Measurements from ENCODE around the gene PRKAG1.

PRKAG1 gene

DNA sequence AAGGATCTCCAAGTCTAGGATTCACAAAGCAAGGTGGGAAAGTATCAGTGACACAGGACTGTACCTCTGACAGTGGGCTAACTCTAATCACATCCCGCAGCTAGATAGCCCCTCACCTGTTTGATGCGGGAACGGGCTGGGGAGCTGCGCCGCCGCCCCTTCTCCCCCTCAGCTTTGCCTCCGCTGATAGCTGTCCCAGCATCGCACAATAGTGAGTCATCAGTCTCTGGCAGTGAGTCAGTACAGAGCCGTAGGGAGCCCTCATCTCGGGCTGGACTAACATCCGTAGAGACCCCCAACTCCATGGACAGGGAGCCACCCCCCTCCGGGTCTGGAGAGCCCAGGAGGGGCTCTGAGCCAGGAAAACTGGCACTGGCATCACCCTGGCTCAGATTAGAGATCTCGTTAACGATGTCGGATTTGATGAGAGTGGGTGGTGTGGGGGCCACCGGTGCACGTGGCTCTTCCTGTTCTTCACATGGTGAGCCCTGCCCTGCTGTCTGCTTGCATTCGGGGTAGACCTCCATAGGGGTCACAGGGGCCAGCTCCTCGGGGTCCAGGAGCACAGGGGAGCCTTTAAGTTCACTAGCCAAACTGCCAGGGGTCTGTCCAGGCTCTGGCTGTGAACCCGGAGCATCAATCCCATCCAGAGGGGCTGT is 31.1 kb upstream of the PRKAG1 start:
- DNase-seq: no peak

DNA sequence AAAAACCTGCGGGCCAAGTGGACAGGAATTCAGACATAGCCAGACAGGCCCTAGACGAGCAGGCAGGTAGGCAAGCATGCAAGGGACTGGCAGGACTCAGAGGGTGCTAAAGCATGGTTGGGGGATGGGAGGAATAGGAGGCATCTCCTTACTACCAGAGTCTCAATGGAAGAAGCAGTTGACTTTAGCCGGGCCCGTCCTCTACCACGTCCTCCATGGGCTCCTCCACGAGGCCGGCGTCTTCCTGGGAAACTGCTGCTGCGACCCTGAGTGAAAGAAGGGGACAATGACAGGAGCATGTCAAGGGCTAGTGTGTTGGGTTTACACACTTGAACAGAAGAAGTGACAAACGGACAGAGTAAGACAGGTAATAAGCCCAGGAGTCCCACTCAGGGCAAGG is 30.4 kb upstream of the PRKAG1 start:
- DNase-seq: no peak

GRCh38 chr12:49046129-49046895 is 27.7 kb upstream of the PRKAG1 start:
- DNase-seq: no peak

- DNase-seq: no peak
These were observed 26.1 kb upstream of the PRKAG1 start for GRCh38 chr12:49044660-49045059.

GRCh38 chr12:49043856-49044258 is 25.3 kb upstream of the PRKAG1 start:
- peak; percentile 7 for DNase-seq

DNA sequence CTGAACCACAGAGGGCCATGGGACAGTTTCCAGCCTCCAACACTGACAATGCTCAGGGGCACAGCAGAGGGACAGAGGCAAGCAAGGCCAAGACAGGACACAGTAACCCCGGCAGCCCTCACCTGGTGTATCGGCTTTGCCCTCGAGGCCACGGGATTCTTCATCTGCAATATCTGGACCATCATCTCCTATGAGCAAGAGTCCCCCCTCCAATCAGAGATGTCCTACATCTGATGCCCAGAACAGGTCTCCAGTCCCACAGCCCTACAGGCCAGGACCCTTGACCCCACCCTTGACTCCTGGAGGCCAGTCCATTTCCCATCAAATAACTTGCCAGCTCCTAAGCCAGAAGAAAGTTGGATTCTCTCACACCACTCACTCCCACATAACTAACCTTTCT is 24.7 kb upstream of the PRKAG1 start:
- no peak for DNase-seq

DNA sequence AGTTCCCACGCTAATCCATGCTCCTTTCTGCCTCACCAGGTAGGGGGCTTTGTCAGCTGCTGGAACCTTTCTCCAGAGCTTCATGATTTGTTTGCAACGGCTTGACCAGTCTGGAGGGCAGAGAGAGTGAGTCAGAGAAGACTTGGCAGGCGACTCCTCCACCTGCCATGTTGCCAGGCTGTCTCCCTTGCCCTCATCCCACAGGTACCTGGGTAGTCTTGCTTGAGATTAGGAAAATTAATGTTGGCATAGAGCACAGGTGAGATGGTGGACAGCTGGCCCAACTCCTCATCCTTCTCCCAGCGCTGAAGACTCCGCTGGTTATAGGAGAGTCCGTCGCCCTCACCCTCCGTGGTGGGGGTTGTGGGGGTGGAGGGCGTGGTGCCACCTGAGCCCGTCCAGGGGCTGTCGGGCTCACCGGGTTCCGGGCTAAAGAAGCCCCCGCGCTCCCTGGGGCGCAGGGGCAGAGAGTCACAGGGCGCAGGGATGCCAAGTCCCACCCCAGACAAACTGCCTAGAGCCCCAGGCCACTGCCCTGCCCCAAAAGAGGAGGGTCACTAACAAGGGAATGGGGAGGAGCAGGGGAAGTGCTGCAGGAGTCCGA is 23.4 kb upstream of the PRKAG1 start:
- no peak for DNase-seq

GRCh38 chr12:49041036-49041880 is 22.7 kb upstream of the PRKAG1 start:
- no peak for DNase-seq

DNA sequence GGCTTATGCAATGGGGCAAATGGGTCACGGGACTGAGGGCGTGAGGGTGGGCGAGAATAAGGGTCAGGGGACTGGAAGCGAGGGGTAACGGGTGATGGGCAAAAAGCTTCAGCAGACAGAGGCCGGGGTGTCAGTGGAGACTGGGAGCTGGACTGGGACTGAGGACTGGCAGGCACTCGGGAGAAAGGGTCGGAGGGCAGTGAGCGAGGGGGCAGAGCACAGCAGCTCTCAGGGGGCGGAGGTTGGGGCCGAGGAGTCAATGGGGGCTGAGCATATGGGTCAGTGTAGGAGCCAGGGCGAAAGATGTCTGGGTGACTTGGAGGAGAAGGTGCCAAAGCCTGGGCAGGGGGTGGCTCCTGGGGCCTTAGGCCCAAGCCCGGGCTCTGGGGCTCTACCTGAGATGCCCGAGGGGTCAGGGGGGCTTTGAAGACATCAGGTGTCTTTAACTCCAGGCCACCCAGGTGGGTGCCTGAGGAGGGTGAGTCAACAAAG is 21.8 kb upstream of the PRKAG1 start:
- DNase-seq: no peak

DNA sequence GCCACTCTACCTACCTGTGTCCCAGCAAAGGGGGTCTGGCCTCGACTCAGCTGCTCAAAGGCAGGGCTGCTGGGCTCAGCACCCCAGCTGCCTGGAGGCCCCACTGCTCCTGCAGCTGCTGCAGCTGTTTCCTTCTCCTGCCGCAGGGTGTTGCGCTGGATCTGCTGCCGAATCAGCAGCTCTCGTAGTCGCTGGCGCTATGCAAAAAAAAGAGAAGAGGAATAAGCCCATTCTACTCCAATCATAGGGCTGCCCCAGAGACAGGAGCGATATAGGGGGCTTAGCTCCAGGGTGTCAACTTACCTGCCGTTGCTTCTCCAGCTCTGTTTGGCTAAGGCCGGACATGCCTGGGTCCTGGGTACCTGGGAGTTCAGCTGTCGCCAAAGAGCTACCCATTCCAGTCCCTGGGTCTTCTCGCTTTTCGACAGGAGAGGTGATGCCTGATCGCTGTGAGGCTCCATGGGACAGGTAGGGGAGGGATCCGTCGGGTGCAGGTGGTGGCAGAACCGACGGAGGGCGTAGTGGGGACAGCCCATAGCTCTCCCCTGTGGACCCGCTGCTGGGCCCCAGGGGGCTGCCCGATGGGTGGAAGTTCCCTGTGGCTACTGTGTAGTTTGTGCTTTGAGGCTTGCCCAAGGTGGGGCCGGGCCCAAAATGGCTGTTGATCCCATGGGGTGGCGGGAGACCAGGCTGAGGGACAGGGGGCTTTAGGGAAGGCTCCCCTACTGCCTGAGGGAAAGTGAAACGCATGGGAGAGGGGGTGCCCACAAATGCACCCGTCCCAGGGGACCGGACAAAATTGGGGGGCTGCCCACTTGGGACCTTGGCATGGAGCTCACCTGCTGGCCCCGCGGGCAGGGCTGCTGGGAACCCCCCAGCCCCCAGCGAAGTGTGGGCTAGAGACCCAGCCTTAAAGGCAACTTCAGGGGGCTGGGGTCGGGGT is 21.1 kb upstream of the PRKAG1 start:
- no peak for DNase-seq

DNA sequence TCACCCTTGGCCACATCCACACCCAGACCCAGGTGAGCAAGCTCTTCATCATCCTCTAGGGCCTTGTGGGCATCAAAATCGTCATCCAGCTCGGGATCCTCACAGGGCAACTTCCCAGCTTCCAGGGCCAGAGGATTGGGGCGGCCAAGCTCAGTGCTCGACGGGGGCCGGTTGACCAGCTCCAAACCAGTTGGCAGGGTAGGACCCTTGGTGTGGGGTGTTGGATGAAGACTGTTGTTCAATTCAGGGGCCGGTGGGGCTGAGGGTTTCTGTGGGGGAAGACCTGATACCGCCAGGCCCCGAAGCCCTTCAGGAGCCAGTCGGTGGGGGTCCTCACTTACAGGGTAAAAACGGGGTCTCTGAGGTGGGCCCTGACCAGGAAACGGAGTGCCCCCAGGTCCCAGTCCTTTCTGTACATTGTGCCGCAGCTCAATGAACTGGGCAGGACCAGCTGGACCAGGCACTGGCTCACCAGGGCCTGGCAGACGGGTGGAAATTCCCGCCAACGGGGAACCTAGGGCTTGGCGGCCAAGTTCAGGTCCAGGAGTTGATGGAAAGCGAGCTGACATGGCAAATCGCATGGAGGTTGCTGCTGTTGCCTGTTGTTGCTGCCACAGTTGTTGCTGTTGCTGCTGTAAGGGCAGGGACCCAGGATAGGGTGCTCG is 19.8 kb upstream of the PRKAG1 start:
- no peak for DNase-seq

DNA sequence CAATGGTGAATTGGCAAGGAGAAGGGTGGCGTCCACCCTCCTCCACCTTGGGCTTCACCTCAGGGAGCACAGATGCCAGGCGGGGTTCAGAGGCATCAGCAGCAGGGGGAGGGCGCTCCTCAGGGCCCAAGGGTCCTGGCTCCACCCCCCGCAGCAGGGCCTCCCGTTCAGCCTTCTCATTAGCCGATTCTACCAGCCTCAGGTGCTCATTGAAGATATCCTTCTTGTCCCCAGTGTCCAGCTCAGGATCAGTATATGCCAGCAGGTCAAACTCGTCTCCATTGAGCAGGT is 19.3 kb upstream of the PRKAG1 start:
- DNase-seq: no peak

GRCh38 chr12:49037111-49037946 is 18.8 kb upstream of the PRKAG1 start:
- no peak for DNase-seq

- DNase-seq: no peak
These were observed 17.5 kb upstream of the PRKAG1 start for GRCh38 chr12:49036029-49036428.

DNA sequence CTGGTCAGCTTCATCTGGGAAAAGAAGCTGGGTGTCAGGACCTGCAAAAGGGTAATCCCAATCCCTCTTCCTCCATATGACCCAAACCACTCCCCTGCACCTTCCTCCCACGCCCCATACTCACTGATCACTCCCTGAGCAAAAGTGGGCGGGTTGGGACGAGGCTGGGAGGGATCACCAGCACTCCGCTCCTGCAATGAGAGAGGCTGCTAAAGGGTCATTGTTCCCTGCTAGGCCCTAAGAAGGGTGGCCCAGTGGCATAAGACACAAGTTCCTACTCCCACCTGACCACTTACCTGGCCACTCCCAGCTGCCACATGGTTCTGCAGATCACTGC is 15.7 kb upstream of the PRKAG1 start:
- no peak for DNase-seq

GRCh38 chr12:49033611-49034285 is 15.2 kb upstream of the PRKAG1 start:
- DNase-seq: no peak

DNA sequence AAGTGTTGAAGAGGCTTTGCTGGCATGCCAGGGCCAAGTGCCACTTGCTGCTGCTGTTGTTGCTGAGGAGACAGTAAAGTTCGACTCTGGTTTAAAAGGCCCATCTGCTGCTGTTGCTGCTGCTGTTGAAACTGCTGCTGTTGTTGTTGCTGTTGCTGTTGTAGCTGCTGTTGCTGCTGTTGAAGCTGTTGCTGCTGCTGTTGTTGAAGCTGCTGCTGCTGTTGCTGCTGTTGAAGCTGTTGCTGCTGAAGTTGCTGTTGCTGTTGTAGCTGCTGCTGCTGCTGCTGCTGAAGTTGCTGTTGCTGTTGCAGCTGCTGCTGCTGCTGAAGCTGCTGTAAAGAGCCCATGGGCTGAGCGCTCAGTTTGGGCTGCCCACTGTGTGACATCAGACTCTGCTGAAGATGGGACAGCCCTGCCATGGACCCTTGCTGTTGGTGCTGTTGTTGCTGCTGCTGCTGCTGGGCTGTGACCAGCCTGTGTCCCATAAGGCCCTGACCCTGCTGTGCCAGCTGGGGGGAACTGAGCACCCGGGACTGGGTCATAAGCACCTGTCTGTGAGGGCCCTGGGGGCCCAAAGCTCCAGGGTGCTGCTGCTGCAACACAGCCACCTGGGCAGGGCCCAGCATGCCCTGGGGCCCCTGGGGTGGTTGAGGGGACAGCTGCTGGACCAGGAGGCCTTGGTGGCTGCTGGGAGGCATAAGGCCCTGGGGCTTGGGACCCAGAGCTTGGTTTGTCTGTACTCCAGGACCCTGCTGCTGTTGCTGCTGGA is 14.3 kb upstream of the PRKAG1 start:
- no peak for DNase-seq

DNA sequence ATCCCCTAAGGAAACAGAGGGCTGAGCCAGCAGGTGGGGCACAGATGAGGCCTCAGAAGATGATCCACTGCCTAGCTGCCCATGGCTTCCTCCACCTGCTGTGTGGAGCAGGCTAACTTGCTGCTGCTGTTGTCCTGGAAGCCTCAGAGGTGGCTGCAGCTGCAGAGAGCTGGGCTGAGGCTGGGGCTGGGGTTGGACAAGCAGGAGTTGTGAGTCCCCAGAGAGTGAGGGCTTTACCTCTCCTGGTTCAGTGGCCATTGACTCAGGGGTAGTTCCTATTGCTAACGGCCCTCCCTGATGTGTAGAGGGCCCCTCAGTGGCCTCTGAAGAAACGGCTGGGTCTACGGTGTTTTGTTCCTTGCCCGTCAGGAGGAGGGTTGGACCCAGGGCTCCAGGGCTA is 13.7 kb upstream of the PRKAG1 start:
- DNase-seq: no peak

GRCh38 chr12:49031573-49032161 is 13.1 kb upstream of the PRKAG1 start:
- DNase-seq: no peak
